HG02938 (cell line): Measurements from ENCODE around the gene SUPV3L1.
"Not testable (repeated sequence)": the region's sequence is repeated elsewhere in the genome, so short reads cannot be mapped to it uniquely, and the experiment has no call there.

ENCODE experiments used
- ATAC-seq: cut with Tn5 transposase; IDR thresholded peaks from one replicate; pipeline ENCODE4 v1.9.1; 2021; ENCODE audit warnings: mild to moderate bottlenecking, moderate library complexity; ENCODE audit not compliant: unreplicated experiment

The SUPV3L1 gene

DNA sequence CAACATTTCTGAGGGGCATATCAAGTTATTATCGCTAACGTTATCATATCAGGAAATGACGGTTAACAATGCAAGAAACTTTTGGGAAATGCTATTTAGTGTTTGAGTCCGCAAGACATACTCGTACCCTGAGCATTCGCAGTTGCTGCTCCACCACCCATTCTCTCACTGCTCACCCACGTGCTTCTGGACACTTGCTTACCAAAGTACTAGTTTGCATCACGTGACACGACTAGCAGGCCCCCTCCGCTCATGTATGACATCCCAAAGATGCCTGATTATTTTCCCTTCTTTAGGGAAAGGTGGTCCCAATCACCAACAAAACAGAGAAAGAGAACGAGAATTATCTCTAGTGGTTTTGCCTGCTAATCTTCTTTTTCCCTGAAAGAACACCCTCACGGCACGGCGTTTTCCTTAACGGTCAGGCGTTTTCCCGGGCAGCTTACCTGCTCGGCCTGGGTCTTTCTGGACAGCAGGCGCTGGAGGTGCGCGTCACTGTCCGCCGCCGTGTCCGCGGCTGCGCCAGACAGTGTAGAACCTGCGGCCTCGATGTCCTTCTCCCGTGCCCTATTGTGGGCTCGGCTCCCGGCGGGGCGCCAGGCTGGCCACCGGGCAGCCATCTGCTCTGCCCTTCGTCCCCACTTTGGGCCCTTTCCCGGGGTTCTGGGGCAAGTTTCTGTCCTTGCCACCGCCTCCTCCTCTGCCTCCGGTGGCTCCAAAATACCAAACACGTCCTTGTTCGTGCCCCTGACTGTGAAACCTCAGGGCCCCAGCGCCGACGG is at the start of gene SUPV3L1:
SUPV3L1 (plus strand) TSS at position 492 of the 782 bp plus-strand sequence; CDS start at position 550, 58 bp downstream.
- peak; percentile 92 for ATAC-seq

DNA sequence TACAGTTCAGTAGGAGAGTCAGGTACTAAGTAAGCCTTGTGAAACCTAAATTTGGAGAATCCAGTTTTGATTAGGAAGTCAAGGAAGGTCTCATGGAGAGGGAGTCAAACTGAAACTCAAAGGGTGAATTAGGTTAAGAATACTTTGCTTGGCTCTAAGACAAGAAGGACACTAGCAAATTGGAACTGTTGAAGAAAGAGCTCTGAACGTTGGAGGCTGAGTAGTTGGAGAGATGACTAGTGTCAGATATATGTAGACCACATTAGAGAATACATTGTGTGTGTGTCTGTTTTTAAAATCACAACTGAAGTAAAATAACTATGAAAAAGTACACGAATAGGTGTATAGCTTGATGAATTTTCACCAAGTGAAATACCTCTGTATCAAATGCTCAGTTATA is 49.8 kb upstream of the SUPV3L1 start:
- ATAC-seq = no peak

GRCh38 chr10:69139961-69140360 is 40.1 kb upstream of the SUPV3L1 start:
- no peak for ATAC-seq

GRCh38 chr10:69141304-69141703 is 38.7 kb upstream of the SUPV3L1 start:
- ATAC-seq = no peak

- not testable (repeated sequence) for ATAC-seq
These were observed 38.0 kb upstream of the SUPV3L1 start for GRCh38 chr10:69142074-69142473.

- ATAC-seq = no peak
These were observed 37.1 kb upstream of the SUPV3L1 start for GRCh38 chr10:69142983-69143382.

DNA sequence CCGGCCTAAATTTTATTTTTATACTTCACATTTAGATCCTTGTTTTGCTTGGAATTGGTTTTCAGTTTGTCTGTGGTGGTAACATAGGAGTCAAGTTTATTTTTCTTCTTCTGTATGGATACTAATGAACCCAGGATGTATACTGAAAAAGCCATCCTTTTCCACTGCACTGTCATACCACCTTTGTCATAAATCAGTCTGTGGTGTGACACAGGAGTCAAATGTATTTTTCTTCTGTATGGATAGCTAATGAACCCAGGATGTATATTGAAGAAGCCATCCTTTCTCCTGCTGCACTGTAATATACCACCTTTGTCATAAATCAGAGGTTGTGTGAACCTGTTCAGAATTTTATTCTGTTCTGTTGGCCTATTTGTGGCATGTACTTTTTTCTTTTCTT is 34.7 kb upstream of the SUPV3L1 start:
- ATAC-seq = no peak

- ATAC-seq = no peak
These were observed 34.2 kb upstream of the SUPV3L1 start for GRCh38 chr10:69145864-69146263.

DNA sequence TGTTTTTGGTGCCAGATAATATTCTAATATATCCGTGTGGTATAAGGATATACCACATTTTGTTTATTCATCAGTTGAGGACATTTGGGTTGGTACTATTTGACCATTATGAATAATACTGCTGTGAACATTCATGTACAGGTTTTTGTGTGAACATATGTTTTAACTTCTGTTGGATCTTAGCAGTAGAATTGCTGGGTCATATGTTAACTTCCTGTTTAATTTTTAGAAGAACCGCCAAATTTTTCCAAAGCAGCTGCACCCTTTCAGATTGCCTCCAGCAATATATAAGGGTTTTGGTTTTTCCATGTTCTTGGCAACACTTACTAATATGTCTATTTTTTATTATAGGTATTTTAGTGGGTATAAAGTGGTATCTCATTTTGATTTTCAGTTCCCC is 33.3 kb upstream of the SUPV3L1 start:
- no peak for ATAC-seq

GRCh38 chr10:69151984-69152383 is 28.1 kb upstream of the SUPV3L1 start:
- no peak for ATAC-seq

DNA sequence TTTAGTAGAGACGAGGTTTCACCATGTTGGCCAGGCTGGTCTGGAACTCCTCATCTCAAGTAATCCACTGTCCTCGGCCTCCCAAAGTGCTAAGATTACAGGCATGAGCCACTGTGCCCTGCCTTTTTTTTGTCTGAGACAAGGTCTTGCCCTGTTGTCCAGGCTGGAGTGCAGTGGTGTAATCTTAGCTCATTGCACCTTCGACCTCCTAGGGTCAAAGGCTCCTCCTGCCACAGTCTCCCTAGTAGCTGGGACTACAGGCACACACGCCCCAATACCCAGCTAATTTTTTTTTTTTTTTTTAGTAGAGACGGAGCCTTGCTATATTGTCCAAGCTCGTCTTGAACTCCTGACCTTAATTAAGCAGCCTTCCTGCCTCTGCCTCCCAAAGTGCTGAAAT is 26.8 kb upstream of the SUPV3L1 start:
- no peak for ATAC-seq

GRCh38 chr10:69160809-69161241 is 19.2 kb upstream of the SUPV3L1 start:
- ATAC-seq = no peak

DNA sequence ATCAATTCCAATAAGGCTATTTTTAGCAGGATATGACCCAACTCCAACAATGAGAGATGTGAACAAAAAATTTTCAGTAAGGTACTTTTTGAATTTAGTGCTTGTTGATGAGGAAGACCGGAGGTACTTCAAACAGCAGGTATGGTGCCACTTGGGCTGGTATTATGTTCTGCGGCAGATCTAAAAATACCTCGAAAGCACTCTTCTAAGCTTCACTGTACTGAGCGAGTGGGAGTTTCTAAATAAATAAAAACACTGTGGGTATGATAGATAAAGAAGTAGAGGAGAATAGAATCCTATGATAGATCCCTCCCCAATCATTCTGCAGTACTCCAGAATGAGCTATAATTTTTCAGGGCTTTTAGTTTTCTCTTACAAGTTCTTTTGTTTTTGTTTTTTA is 11.5 kb upstream of the SUPV3L1 start:
- no peak for ATAC-seq

GRCh38 chr10:69172241-69172982 is 7.6 kb upstream of the SUPV3L1 start:
- ATAC-seq = peak; percentile 56

DNA sequence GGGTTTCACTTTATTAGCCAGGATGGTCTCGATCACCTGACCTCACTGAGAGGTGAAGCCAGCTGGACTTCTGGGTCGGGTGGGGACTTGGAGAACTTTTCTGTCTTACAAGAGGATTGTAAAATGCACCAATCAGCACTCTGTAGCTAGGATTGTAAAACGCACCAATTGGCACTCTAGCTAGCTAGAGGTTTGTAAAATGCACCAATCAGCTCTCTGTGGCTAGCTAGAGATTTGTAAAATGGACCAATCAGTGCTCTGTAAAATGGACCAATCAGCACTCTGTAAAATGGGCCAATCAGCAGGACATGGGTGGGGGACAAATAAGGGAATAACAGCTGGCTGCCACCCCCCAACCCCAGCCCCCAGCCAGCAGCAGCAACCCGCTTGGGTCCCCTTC is 4.7 kb upstream of the SUPV3L1 start:
- not testable (repeated sequence) for ATAC-seq

- ATAC-seq = no peak
These were observed 3.2 kb upstream of the SUPV3L1 start for GRCh38 chr10:69176823-69177222.

DNA sequence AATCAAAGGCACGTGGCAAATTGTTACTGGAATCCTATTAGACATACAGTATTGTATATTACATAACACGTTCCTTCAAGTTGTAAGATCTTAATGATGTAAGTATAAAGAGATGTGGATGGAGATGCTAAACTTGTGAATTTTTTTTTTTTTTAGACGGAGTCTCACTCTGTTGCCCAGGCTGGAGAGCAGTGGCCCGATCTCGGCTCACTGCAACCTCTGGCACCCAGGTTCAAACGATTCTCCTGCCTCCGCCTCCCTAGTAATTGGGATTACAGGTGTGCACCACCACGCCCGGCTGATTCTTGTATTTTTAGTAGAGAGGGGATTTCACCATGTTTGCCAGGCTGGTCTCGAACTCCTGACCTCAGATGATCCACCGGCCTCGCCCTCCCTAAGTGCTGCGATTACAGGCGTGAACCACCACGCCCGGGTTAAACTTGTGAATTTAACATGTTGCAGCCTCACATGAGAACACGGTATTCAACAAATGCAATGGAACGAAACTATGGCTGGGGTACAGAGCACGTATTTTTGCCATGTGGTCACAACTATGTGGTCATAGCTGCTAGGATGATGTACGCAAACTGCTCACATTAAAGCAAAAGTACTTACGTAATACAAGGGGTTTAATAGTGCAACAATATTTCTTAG is 818 bp upstream of the SUPV3L1 start:
- ATAC-seq = peak; percentile 25

DNA sequence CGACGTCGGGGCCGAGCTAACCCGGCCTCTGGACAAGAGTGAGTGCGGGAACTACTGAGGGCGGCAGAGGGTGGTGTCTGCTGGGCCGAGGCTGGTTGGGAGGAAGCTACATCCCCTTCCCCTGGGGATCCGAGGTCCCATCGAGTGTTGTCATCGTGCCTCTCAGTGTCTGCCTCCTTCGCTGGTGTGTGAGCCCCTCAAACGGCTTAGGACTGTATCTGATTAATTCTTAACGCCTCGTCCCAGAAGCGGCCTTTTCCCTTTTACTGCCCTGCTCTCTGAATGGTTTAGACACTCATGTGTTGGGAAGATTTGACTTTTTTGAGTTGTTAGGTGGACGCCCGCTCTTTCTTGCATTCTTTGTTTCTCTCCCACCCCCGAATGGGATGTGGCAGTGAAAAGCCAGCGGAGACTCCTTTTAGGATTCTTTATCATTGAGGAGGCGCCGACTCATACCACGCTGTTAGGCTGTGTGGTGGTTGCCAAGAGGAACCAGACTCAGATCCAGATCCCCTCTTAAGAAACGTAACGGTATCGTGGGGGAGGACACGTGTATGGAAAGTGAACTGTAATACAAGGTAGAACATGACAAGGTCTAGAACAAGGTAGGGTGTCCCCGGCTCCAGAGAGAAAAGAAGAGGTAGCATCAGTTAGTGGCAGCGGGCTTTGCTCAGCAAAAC is 631 bp downstream of the SUPV3L1 start:
- peak; percentile 23 for ATAC-seq

DNA sequence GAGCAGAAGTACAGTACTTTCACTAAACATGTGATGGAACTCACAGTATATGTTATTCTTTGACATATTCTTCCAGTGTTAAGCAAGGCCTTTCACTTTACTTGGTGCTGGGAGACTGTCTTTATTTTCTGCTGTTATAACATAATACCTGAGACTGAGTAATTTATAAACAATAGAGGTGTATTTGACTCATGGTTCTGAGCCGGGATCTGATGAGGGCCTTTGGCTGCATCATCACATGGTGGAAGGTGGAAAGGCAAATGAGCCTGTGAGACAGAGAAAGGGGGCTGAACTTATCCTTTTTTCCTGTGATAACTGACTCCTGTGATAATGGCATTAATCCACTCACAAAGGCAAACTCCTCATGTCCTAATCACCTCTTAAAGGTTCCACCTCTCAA is 1.4 kb downstream of the SUPV3L1 start:
- ATAC-seq = no peak

DNA sequence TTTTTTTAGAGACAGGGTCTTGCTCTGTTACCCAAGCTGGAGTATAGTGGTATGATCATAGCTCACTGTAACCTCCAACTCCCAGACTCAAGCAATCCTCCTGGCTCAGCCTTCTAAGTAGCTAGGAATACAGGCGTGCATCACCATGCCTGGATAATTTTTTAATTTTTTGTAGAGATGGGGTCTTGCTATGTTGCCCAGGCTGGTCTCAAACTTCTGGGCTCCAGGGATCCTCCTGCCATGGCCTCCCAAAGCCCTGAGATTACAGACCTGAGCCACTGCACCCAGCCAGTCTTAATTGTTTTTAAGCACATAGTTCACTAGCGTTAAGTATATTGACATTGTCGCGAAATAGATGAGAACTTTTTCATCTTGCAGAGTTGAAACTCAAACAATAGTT is 2.0 kb downstream of the SUPV3L1 start:
- no peak for ATAC-seq

GRCh38 chr10:69186524-69186923 is 6.5 kb downstream of the SUPV3L1 start:
- ATAC-seq = no peak
